NT2/D1 (cell line): Measurements from ENCODE around the gene TUT4.

ENCODE experiments used
- DNase-seq: peaks from one replicate; pipeline ENCODE4 v3.0.0-alpha.2; 2011; ENCODE audit warnings: low read depth, low spot score
- H3K27me3 ChIP-seq: 2 replicates; pipeline ENCODE4 v1.6.0; 2011; ENCODE audit warnings: mild to moderate bottlenecking; ENCODE audit not compliant: insufficient read length, insufficient read depth
- H3K36me3 ChIP-seq: 2 replicates; pipeline ENCODE4 v1.6.1; 2011; ENCODE audit warnings: mild to moderate bottlenecking, low read length, mixed read lengths; ENCODE audit not compliant: insufficient read depth, insufficient read length
- H3K4me1 ChIP-seq: 2 replicates; pipeline ENCODE4 v1.5.1; 2011; ENCODE audit not compliant: insufficient read depth, insufficient read length
- H3K4me3 ChIP-seq: 2 replicates; pipeline ENCODE4 v1.5.1; 2011; ENCODE audit warnings: low read depth; ENCODE audit not compliant: insufficient read length
- H3K9ac ChIP-seq: 2 replicates; pipeline ENCODE4 v1.6.0; 2011; ENCODE audit warnings: low read depth; ENCODE audit not compliant: insufficient read length
- H3K9me3 ChIP-seq: 2 replicates; pipeline ENCODE4 v1.5.1; 2011; ENCODE audit warnings: mild to moderate bottlenecking, low read length; ENCODE audit not compliant: insufficient read depth
- SUZ12 ChIP-seq: IDR thresholded peaks from 2 replicates; pipeline ENCODE4 v1.6.1; 2011; ENCODE audit not compliant: insufficient read length, insufficient read depth; ENCODE audit errors: extremely low read depth
- YY1 ChIP-seq: IDR thresholded peaks from 2 replicates; pipeline ENCODE4 v1.6.1; 2011; ENCODE audit not compliant: insufficient read length, insufficient read depth
- ZNF274 ChIP-seq: IDR thresholded peaks from 2 replicates; pipeline ENCODE4 v1.6.1; 2011; ENCODE audit warnings: mild to moderate bottlenecking, low read depth, low read length

TUT4 gene, protein sequence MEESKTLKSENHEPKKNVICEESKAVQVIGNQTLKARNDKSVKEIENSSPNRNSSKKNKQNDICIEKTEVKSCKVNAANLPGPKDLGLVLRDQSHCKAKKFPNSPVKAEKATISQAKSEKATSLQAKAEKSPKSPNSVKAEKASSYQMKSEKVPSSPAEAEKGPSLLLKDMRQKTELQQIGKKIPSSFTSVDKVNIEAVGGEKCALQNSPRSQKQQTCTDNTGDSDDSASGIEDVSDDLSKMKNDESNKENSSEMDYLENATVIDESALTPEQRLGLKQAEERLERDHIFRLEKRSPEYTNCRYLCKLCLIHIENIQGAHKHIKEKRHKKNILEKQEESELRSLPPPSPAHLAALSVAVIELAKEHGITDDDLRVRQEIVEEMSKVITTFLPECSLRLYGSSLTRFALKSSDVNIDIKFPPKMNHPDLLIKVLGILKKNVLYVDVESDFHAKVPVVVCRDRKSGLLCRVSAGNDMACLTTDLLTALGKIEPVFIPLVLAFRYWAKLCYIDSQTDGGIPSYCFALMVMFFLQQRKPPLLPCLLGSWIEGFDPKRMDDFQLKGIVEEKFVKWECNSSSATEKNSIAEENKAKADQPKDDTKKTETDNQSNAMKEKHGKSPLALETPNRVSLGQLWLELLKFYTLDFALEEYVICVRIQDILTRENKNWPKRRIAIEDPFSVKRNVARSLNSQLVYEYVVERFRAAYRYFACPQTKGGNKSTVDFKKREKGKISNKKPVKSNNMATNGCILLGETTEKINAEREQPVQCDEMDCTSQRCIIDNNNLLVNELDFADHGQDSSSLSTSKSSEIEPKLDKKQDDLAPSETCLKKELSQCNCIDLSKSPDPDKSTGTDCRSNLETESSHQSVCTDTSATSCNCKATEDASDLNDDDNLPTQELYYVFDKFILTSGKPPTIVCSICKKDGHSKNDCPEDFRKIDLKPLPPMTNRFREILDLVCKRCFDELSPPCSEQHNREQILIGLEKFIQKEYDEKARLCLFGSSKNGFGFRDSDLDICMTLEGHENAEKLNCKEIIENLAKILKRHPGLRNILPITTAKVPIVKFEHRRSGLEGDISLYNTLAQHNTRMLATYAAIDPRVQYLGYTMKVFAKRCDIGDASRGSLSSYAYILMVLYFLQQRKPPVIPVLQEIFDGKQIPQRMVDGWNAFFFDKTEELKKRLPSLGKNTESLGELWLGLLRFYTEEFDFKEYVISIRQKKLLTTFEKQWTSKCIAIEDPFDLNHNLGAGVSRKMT (N-terminal part only)

DNA sequence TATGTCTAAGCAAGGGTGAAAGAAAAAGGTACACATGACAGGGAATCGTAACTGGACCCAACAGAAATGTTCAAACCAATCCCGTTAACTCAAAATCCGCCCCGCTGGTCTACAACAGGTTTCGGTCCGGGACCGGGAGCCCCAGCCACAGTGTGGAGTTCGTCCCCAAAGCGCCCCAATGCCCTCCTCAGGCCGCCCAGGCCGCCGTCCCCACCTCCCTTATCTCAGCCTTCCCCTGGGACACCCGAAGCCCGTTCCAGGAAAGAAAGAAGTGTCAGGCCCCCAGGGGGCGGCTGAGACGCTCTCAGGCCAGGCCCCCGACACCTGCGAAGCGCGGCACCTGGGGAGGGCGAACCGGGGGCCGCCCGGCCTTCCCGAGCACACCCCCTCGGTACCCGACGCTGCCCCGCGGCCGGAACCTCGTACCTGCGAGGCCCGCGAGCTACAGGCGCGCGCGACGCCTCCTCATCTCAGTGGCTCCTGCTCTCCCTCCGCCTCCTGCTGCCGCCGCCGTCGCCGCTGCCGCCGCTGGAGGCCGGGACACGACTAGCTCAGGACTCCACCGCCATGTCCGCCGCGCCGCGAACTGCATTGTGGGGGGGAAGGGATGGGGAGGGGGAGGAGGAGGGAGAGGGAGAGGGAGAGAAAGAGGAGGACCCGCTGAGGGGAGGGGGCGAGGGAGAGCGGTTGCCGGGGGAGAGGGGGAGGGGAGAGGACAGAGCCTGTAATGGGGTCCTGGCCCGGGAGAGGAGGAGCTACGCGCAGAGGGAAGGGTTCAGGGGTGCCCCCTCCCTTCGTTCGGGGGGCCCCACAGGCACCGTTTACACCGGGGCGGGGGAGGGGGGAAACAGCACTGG lies at the start of gene TUT4:
TUT4 (minus strand) TSS at position 588 of the 857 bp plus-strand sequence. CDS start 26,812 bp downstream, outside the sequence.
- Histone ChIP-seq H3K36me3 (no peaks in the 10 kb centered on the region), H3K27me3 (no peaks in the 10 kb centered on the region), H3K4me1 (no peaks in the 10 kb centered on the region), H3K9ac (peak within 1 kb of the TSS; percentile 96), H3K9me3 (no peaks in the 10 kb centered on the region), H3K4me3 (peak within 1 kb of the TSS; percentile 77)
- peak; percentile 54 for TF ChIP-seq YY1
- TF ChIP-seq ZNF274: no peak
- peak; percentile 97 for DNase-seq

GRCh38 chr1:52601991-52602855 lies 49.3 kb upstream of the TUT4 start, which contains the start of gene GPX7:
TSS of gene GPX7 (plus strand) at chr1:52602371. CDS start at chr1:52602410, 39 bp downstream.
- H3K9ac ChIP-seq: peak within 1 kb of the TSS; percentile 76
- peaks cover 36% of the 10 kb centered on the region for H3K36me3 ChIP-seq
- peaks cover 11% of the 10 kb centered on the region for H3K4me1 ChIP-seq
- peak within 1 kb of the TSS; percentile 61 for H3K4me3 ChIP-seq
- TF ChIP-seq ZNF274: no peak
- TF ChIP-seq YY1: no peak
- TF ChIP-seq SUZ12: no peak
- no peaks in the 10 kb centered on the region; the same call in 1 of the 2 replicates for H3K9me3 ChIP-seq
- peaks cover 19% of the 10 kb centered on the region for H3K27me3 ChIP-seq
- DNase-seq: peak; percentile 49

DNA sequence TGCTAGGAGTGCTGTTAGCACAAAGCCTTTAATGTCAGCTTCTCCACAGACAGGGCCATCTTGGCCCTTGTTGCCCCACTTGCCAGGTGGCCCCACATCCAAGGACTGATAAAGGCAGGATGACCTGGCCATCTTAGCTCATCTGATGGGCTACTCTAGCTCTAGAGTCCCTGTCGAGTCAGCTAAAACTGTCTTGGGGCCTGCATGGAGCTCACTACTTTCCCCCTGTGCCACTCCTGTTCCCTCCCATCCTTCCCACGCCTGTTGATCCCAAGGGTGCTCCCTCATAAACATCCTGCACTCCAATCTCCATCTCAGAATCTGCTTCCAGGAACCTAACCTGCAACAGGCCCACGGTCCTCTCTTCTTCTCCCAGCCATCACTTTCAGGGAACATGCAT lies 48.6 kb upstream of the TUT4 start:
- Histone ChIP-seq H3K36me3 (peaks cover 29% of the 10 kb centered on the region), H3K4me3 (no peak overlapping the region), H3K27me3 (peaks cover 19% of the 10 kb centered on the region), H3K4me1 (peaks cover 11% of the 10 kb centered on the region), H3K9me3 (no peaks in the 10 kb centered on the region; the same call in 1 of the 2 replicates), H3K9ac (peak overlapping the region; percentile 76)
- TF ChIP-seq YY1 (no peak), ZNF274 (no peak), SUZ12 (no peak)
- no peak for DNase-seq

GRCh38 chr1:52600533-52601179 lies 47.8 kb upstream of the TUT4 start:
- no peak overlapping the region for H3K9ac ChIP-seq
- TF ChIP-seq ZNF274 (no peak), SUZ12 (no peak), YY1 (no peak)

GRCh38 chr1:52599236-52599635 lies 46.3 kb upstream of the TUT4 start:
- Histone ChIP-seq H3K27me3 (peaks cover 19% of the 10 kb centered on the region), H3K9me3 (no peaks in the 10 kb centered on the region; the same call in 1 of the 2 replicates), H3K9ac (no peak overlapping the region), H3K4me1 (peaks cover 9% of the 10 kb centered on the region), H3K4me3 (no peak overlapping the region), H3K36me3 (peaks cover 7% of the 10 kb centered on the region)
- no peak for TF ChIP-seq YY1
- no peak for TF ChIP-seq SUZ12
- no peak for TF ChIP-seq ZNF274
- no peak for DNase-seq

More at GRCh38 chr1:52600533-52601179, 47.8 kb upstream of the TUT4 start:
- Histone ChIP-seq H3K36me3 (peaks cover 20% of the 10 kb centered on the region), H3K4me3 (no peak overlapping the region), H3K4me1 (peaks cover 11% of the 10 kb centered on the region), H3K9me3 (no peaks in the 10 kb centered on the region; the same call in 1 of the 2 replicates), H3K27me3 (peaks cover 19% of the 10 kb centered on the region)
- no peak for DNase-seq
